MM.1S (cell line): ENCODE measurements around the gene JADE2.

Experiments used
- CTCF ChIP-seq: fragments of 300-600 bp; sonication (generic); IDR thresholded peaks from 2 replicates; pipeline ENCODE4 v1.5.1; 2016; ENCODE audit warnings: antibody characterized with exemption, low read length, mixed read lengths
- EZH2 ChIP-seq: fragments of 300-600 bp; sonication (generic); optimal IDR thresholded peaks from 2 replicates; pipeline ENCODE3; 2017; ENCODE audit warnings: low read depth, mild to moderate bottlenecking, antibody characterized with exemption, low read length, mixed read lengths

GRCh38 chr5:134594797-134595457, 69.5 kb downstream of the JADE2 start:
- TF ChIP-seq CTCF = no peak
- TF ChIP-seq EZH2 = no peak
